ENCODE measurements around the gene FAM181A.
A peak's percentile ranks its signal among the peaks of the same experiment; 100 is the strongest.

The FAM181A gene

GRCh38 chr14:93965287-93965821 lies 38.2 kb downstream of the FAM181A start:
- no peak for DNase-seq

- DNase-seq: no peak
Observed at GRCh38 chr14:93965946-93966474, 38.9 kb downstream of the FAM181A start.

GRCh38 chr14:93967637-93968250 lies 40.6 kb downstream of the FAM181A start:
- peak; percentile 54 for DNase-seq

- DNase-seq: peak; percentile 32
Observed at GRCh38 chr14:93969082-93969828, 42.1 kb downstream of the FAM181A start.

GRCh38 chr14:93970585-93970964 lies 43.4 kb downstream of the FAM181A start:
- DNase-seq: peak; percentile 75

GRCh38 chr14:93970965-93971634 lies 44.0 kb downstream of the FAM181A start:
- DNase-seq: peak; percentile 29

GRCh38 chr14:93971635-93972027 lies 44.5 kb downstream of the FAM181A start:
- no peak for DNase-seq

- no peak for DNase-seq
Observed at GRCh38 chr14:93972618-93973205, 45.6 kb downstream of the FAM181A start.

GRCh38 chr14:93973607-93974006 lies 46.5 kb downstream of the FAM181A start:
- no peak for DNase-seq

- DNase-seq: no peak
Observed at GRCh38 chr14:93974299-93974698, 47.2 kb downstream of the FAM181A start.

- DNase-seq: no peak
Observed at GRCh38 chr14:93974833-93975232, 47.7 kb downstream of the FAM181A start.

- no peak for DNase-seq
Observed at GRCh38 chr14:93975791-93976476, 48.8 kb downstream of the FAM181A start.

- DNase-seq: no peak
Observed at GRCh38 chr14:93976477-93977057, 49.4 kb downstream of the FAM181A start, which contains the start of gene ASB2. Gene ASB2 (minus strand): TSS chr14:93976570. CDS start chr14:93964539, 12,031 bp downstream.

GRCh38 chr14:93977171-93977570 lies 50.0 kb downstream of the FAM181A start:
- no peak for DNase-seq

- DNase-seq: peak; percentile 68
Observed at GRCh38 chr14:93977790-93978581, 50.8 kb downstream of the FAM181A start.

- no peak for DNase-seq
Observed at GRCh38 chr14:93978735-93979134, 51.6 kb downstream of the FAM181A start.

All from CD4-positive, alpha-beta T cell treated with Interferon gamma for 1 hour (primary cell).